Upper lobe of right lung (tissue), 1 donor: Measurements from ENCODE around the gene JAG1. TPM values are rescaled to one million over a fixed set of nuclear protein-coding genes. Genes with fewer than 3 reads are reported as not detected.

Experiments used
- ATAC-seq: fragments of 200-7000 bp; cut with Tn5 transposase; one replicate; pipeline ENCODE4 v1.9.1; 2020; ENCODE audit warnings: mild to moderate bottlenecking, moderate library complexity
- DNase-seq: peaks from one replicate; pipeline ENCODE4 v3.0.0-alpha.2; 2020
- H3K27ac ChIP-seq: fragments of 200-600 bp; one replicate; pipeline ENCODE4 v1.8.0; 2022
- H3K27me3 ChIP-seq: fragments of 200-600 bp; one replicate; pipeline ENCODE4 v1.8.0; 2022; ENCODE audit warnings: mild to moderate bottlenecking
- H3K36me3 ChIP-seq: fragments of 200-600 bp; one replicate; pipeline ENCODE4 v1.8.0; 2022
- H3K4me1 ChIP-seq: fragments of 200-600 bp; one replicate; pipeline ENCODE4 v1.8.0; 2022
- H3K4me3 ChIP-seq: fragments of 200-600 bp; one replicate; pipeline ENCODE4 v1.8.0; 2022; ENCODE audit warnings: mild to moderate bottlenecking
- H3K9me3 ChIP-seq: fragments of 200-600 bp; one replicate; pipeline ENCODE4 v1.8.0; 2022
- intact Hi-C: fragments of 100-400 bp; cut with DNase I; formaldehyde crosslinking; loops from one replicate; pipeline ENCODE4 v1.11.0; 2022
- total RNA-seq: library from RNA; stranded (reverse); fragmentation: NEBNext Ultra II Directional; extraction: Animal tissue kit (Norgen Biotek cat#: 25700); gene quantifications from one replicate; pipeline ENCODE4 v1.2.1, GENCODE V29; 2021
- TF ChIP-seq, protein P1 (sequence below): fragments of 200-600 bp; IDR thresholded peaks from one replicate; pipeline ENCODE4 v1.8.0; 2022; ENCODE audit warnings: antibody characterized with exemption
- donor health status: DM: no; HTN: yes; CAD: no; lungs with severe emphysema.

Gene JAG1
- total RNA-seq, 1 donor from 2014 or later = 51.6 TPM

DNA sequence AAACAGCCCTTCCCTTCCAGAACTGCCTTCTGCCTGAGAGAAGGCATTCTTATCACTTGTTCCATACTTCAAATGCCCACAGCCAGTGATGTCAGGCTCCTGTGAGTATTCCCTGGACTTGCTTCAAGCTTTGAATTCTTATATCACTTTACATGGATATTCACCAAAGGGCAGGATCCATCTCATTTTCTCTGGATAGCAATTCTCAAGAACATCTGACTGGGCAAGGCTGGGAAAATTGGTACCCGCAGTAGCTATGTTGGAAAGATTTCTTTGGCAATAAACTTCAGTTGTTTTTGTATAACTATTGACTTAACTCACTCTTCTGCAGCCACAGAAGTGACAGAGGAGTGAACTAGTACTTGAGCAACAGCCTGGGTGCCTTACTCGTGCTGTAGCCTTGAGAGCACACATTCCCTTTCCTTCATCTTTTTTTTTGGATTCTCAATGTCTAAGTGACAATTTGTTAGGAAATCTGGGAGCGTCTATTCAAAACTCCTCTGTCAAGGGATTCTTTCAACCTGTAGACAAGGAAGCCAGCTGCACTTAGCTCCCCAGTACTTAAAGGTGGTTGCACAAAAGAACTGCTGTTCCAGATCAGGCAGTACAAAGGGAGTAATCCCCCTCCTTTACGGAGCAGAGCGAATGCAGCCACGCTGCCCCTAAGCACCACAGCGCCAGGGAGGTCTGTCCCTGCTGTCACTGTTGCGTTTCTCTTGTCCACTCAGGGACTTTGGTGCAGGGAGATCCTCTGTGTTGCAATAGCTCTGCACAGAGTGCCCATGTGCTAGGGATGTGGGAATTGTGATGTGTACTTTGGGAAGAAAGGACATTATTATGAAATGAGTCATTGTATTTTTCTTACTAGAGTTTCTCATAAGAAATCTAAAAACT lies 69.6 kb downstream of the JAG1 start:
- peaks cover 19% of the 10 kb centered on the region for H3K4me1 ChIP-seq

DNA sequence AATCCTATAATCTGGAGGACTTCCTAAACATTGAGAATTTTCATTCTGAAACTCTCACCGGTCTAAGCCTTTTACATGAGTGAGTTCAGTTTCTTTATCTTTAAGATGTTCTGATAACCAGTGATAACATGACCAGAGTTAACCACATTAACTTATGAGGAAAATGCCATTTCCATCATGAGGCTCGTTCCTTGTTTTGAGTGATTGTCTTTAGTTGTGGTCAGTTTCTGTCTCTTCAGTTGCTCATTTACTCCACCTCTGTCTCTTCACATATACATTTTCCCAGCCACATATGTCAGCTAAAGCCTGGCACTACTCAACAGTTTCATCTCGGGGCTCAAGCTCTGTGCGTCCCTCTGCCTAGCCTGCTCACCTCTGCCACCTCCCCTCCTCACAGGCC lies 70.4 kb downstream of the JAG1 start:
- peak; percentile 18 for ATAC-seq
- Histone ChIP-seq H3K4me1 (peaks cover 19% of the 10 kb centered on the region), H3K36me3 (no peaks in the 10 kb centered on the region), H3K4me3 (no peak overlapping the region), H3K27ac (peak overlapping the region; percentile 53), H3K27me3 (no peaks in the 10 kb centered on the region), H3K9me3 (no peaks in the 10 kb centered on the region)
- intact Hi-C loops = no loop called here
- TF ChIP-seq, protein P1, sequence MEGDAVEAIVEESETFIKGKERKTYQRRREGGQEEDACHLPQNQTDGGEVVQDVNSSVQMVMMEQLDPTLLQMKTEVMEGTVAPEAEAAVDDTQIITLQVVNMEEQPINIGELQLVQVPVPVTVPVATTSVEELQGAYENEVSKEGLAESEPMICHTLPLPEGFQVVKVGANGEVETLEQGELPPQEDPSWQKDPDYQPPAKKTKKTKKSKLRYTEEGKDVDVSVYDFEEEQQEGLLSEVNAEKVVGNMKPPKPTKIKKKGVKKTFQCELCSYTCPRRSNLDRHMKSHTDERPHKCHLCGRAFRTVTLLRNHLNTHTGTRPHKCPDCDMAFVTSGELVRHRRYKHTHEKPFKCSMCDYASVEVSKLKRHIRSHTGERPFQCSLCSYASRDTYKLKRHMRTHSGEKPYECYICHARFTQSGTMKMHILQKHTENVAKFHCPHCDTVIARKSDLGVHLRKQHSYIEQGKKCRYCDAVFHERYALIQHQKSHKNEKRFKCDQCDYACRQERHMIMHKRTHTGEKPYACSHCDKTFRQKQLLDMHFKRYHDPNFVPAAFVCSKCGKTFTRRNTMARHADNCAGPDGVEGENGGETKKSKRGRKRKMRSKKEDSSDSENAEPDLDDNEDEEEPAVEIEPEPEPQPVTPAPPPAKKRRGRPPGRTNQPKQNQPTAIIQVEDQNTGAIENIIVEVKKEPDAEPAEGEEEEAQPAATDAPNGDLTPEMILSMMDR = no peak
- no peak for DNase-seq

More for the DNA sequence above, 69.6 kb downstream of the JAG1 start:
- peak overlapping the region; percentile 53 for H3K27ac ChIP-seq
- intact Hi-C loops = no loop called here
- no peak overlapping the region for H3K4me3 ChIP-seq
- H3K9me3 ChIP-seq = no peaks in the 10 kb centered on the region
- DNase-seq (no peak), ATAC-seq (peak; percentile 83)
- no peaks in the 10 kb centered on the region for H3K27me3 ChIP-seq
- H3K36me3 ChIP-seq = no peaks in the 10 kb centered on the region
- TF ChIP-seq, protein P1 = no peak

DNA sequence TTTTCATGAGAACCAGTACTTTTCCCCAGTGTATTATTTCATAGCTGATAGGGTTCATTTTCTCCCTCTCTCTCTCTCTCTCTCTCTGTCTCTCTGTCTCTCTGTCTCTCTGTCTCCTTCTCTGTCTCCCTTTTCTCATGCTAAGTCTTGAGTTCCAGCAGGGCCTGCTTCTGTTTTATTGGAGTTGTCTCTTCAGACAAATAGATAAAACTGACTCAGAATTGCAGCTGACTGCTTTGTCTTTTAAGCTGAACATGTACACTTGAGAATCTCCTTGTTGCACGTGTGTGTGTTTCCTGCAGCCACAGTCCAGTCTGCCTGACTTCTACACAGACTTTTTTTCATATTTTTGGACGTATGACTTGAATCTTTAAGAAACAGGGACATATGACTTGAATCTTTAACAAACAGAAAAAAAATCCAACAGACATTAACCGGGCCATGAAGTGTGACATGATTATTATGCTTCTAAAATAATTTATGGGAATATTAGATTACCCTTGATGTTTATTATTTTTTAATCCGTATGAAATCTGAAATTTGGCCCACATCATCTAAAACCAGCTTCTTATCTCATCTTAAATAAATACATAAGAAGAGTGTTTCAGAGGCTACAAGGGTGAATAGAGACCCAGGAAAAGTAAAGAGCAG lies 71.5 kb downstream of the JAG1 start:
- H3K27ac ChIP-seq = no peak overlapping the region
- H3K4me1 ChIP-seq = peaks cover 19% of the 10 kb centered on the region
- DNase-seq (no peak), ATAC-seq (no peak)
- no peaks in the 10 kb centered on the region for H3K36me3 ChIP-seq
- H3K27me3 ChIP-seq = no peaks in the 10 kb centered on the region
- TF ChIP-seq, protein P1 = no peak
- intact Hi-C loops = no loop called here
- H3K9me3 ChIP-seq = no peaks in the 10 kb centered on the region
- H3K4me3 ChIP-seq = no peak overlapping the region

DNA sequence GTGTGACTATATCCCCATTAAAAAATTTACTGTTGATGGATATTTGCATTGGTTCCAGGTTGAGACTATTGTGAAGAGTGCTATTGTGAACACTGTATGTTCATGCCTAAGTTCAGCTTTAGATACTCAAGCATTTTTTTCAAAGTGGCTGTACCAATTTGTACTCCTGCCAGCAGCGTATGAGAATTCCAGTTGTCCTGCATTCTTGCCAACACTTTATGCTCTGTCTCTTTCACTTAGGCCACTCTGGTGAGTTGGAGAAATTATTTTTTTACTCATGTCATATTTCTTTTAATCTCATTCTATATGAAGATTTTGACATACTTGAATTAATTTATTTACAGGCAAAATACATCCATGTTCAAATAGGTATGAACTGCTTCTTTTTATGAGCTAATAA lies 76.2 kb downstream of the JAG1 start:
- H3K27me3 ChIP-seq = no peaks in the 10 kb centered on the region
- H3K4me1 ChIP-seq = no peaks in the 10 kb centered on the region
- H3K9me3 ChIP-seq = no peaks in the 10 kb centered on the region
- intact Hi-C loops = no loop called here
- no peaks in the 10 kb centered on the region for H3K36me3 ChIP-seq
- TF ChIP-seq, protein P1 = no peak
- ATAC-seq = no peak
- H3K4me3 ChIP-seq = no peak overlapping the region
- DNase-seq = no peak
- H3K27ac ChIP-seq = no peak overlapping the region

DNA sequence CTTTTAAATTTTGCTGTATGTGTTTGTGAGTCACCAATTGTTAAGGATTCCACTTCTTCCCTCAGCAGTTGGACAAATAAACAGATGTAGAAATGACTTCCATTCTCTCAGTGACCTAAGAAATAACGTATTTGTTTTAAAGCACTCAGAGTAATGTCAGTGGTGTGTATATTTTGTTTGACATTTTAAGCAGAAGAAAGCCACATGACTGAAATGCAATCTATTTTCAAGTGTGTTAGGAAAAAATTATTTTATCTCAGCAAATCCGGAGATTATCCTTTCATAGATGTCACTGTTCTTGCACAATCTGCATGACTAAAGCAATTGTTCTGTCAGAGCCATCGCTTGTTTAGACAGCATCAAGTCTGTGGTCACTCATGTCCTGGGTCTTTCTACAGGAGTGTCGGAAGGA lies 77.1 kb downstream of the JAG1 start:
- no peak for ATAC-seq
- no peak overlapping the region for H3K27ac ChIP-seq
- no peak for DNase-seq
- intact Hi-C loops = no loop called here
- TF ChIP-seq, protein P1 = no peak
- no peaks in the 10 kb centered on the region for H3K27me3 ChIP-seq
- no peak overlapping the region for H3K4me3 ChIP-seq
- H3K36me3 ChIP-seq = no peaks in the 10 kb centered on the region
- H3K4me1 ChIP-seq = peaks cover under 1% of the 10 kb centered on the region
- H3K9me3 ChIP-seq = no peaks in the 10 kb centered on the region
